Measurements from ENCODE around the gene ARHGAP12.

- TF ChIP-seq CTCF (IDR thresholded peaks at IDR 0.05; ENCODE audit: borderline replicate concordance, extremely low read depth, low read length, poor library complexity, severe bottlenecking): no peak
- TF ChIP-seq EZH2 (IDR thresholded peaks at IDR 0.05; ENCODE audit: borderline replicate concordance, low read depth, low read length, severe bottlenecking): no peak
Observed at GRCh38 chr10:31924833-31925232, 3.8 kb downstream of the ARHGAP12 start.

All from DND-41 (cell line).